ENCODE data around the gene TTC39A. TPM values are rescaled to one million over a fixed set of nuclear protein-coding genes. Genes with fewer than 3 reads are reported as not detected.

The TTC39A gene
- total RNA-seq, 1 experiment from 2014 or later: 0.82 TPM

DNA sequence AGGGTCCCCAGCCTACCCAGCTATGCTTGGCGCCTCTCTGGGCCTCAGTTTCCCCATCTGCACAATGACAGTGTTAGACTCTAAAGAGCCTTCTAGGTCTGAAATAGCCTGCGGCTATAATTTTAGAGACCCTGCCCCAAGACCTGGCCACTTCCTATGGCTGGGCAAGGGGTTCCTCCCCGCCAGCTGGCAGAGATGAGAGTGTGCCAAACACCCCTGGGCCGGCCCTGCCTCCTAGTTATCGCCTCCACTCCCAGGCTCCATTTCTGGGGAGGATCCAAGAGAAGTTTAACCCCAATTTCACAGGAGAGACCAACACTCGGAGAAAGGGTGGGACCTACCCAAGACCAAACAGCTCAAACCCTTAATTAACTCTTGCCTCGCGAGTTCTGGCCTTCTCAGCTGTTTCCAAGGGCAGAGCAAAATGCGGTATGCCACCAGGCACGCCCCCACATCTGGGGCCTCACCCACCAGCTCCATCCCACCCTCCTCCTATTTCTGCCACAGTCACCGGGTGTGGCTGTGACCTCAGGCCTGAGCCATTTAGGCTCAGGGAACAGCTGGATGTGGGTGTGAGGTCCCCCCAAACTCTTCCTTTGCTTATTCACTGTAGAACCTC, 35.7 kb downstream of the TTC39A start:
- Histone ChIP-seq H3K9me3 (no peaks in the 10 kb centered on the region), H3K4me3 (no peak overlapping the region), H3K27me3 (no peaks in the 10 kb centered on the region), H3K36me3 (no peaks in the 10 kb centered on the region)
- DNase-seq: no peak

DNA sequence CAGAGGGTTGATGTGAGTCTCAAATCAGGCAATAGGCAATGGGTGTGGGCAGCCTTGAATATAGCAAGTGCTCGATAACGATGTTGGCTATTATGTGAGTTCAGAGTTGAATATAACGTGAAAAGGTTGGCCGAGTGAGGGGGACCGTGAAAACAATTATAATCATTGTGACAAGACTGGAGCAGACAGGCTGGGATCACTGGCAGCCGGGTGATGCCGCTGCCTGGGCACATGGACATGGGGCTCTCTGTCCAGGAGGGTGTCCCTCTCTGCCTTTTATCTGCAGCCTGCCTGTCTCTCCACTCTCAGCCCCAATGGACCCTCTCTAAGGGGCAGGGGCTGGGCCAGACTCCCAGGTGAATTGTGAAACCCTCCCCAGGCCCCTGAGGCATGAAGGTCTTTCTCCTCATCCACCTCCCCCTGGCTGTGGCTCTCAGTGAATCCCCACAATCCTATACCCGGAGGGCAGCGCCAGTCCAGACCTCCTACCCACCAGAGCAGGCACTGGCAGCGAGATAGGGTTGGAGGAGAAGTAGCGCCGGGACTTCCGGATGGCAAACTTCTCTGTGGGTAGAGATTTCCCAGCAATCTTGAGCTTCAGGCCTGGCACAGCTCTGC, 36.4 kb downstream of the TTC39A start:
- no peaks in the 10 kb centered on the region for H3K27me3 ChIP-seq
- H3K9me3 ChIP-seq: no peaks in the 10 kb centered on the region
- no peaks in the 10 kb centered on the region for H3K36me3 ChIP-seq
- H3K4me3 ChIP-seq: no peak overlapping the region
- DNase-seq: no peak

DNA sequence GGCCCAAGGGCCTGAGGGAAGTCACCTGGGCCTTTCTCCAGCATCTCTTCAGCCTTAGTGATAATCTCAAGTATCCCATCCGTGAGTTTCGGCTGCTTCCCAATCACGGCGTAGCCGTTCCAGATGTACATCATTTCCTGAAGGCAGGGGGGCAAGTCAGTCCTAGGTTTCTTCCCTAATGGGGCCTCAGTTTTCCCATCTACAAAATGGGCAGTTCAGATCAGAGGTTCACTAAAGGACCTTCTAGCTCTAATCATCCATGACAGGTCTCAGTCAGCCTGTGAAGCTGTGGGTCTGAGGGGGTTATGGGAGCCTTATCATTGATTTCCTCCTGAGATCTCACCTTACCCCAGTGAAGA, 39.9 kb downstream of the TTC39A start:
- no peak for DNase-seq
- no peaks in the 10 kb centered on the region for H3K9me3 ChIP-seq
- no peaks in the 10 kb centered on the region for H3K27me3 ChIP-seq
- no peak overlapping the region for H3K4me3 ChIP-seq
- no peaks in the 10 kb centered on the region for H3K36me3 ChIP-seq

DNA sequence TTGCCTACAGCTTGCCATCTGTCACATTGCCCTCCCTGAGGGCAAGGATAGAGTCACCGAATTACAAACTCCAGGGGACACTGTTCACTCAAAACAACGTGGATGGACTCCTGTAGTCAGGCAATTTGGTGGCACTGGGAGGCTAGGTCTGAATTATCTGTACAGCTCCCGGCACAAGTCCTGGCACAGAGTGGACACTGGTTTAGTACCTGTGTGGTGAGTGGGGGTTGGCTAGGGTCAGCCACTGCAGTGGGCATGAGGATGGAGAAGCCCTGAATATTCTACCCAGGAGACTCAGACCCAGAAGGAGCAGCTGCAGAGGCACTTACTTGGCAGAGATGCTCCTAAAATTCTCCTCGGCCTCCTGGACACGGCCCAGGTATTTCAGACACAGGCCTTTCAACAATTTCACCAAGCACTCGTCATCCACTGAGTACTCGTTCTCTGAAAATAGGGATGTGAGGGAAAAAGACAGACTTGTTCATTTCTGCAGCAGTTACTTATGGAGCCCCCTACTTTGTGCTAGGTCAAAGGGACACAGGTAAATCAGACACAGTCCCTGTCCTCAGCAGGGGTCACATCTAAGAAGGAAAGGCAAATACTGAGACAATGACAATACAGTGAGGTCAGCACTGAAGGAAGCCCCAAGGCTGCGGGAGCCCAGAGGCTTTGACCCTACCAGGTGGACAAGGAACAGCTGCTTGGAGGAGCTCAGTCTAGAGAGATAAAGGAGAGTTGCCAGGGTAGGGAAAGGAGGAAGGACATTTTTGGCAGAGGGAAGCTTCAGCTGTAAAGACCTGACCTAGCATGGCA, 40.5 kb downstream of the TTC39A start:
- Histone ChIP-seq H3K27me3 (no peaks in the 10 kb centered on the region), H3K9me3 (no peaks in the 10 kb centered on the region), H3K36me3 (no peaks in the 10 kb centered on the region), H3K4me3 (no peak overlapping the region)
- DNase-seq: no peak

DNA sequence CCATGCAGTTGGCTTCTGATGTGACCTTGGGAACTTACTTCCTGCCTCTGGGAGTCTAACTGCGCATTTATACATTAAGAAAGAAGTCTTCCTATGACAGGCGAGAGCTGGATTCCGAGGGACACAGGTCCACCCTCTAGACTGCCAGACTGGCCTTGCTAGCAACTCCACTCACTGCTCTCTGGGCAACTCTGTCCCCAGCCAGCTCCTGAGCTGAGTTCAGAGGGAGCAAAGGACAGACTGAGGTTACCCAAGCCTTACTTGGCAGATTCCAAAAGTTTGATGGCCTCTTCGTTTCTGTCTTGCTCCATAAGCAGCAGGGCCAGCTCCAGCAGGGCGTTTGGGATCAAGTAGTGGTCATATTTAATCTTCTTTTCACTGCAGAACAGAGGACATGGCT, 41.8 kb downstream of the TTC39A start:
- H3K27me3 ChIP-seq: no peaks in the 10 kb centered on the region
- H3K9me3 ChIP-seq: no peaks in the 10 kb centered on the region
- DNase-seq: no peak
- no peak overlapping the region for H3K4me3 ChIP-seq
- 0 out of 2 replicates have a peak, but pooled peaks cover 2% of the 10 kb centered on the region for H3K36me3 ChIP-seq

DNA sequence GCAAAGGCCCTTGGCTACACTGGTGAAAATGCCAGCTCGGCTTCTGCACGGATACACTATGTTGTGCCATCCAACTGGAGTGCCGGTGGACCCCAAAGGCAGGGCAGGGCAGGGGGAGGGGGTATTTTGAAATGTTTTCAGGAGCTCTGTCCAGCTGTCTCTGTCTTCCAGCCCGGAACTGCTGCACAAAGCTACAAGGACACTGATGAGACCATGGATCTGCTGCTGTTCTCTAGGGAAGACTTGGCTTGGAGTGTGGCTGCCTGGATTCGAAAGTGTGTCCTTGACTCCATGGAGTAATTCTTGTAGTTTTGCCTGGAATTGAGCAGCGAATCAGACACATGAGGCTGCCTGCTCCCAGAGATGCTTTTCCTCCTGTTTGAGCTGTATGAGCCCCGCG, 42.4 kb downstream of the TTC39A start:
- Histone ChIP-seq H3K27me3 (no peaks in the 10 kb centered on the region), H3K9me3 (no peaks in the 10 kb centered on the region)
- no peak for DNase-seq

DNA sequence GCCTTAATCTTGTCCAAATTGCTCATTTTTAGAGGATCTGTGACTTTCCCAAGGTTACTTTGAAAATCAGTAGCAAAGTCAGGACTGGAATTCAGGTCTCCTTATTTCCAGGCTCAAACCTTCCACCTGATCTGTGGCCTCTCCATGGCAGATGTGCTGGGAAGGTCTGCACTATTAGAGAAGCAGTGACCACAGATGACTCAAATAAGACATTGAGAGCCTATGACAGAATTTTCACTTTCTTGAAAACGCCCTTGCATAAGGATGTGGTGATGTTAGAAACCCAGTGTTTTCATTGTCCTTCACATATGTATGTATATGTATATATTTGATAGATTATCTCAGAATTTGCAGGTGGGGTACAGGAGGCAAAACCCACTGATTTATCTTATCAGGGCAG, 45.3 kb downstream of the TTC39A start:
- Histone ChIP-seq H3K36me3 (0 out of 2 replicates have a peak, but pooled peaks cover 2% of the 10 kb centered on the region), H3K4me3 (no peak overlapping the region), H3K27me3 (no peaks in the 10 kb centered on the region), H3K9me3 (no peaks in the 10 kb centered on the region)
- no peak for DNase-seq

More for the DNA sequence above, 42.4 kb downstream of the TTC39A start:
- Histone ChIP-seq H3K36me3 (0 out of 2 replicates have a peak, but pooled peaks cover 2% of the 10 kb centered on the region), H3K4me3 (no peak overlapping the region)

DNA sequence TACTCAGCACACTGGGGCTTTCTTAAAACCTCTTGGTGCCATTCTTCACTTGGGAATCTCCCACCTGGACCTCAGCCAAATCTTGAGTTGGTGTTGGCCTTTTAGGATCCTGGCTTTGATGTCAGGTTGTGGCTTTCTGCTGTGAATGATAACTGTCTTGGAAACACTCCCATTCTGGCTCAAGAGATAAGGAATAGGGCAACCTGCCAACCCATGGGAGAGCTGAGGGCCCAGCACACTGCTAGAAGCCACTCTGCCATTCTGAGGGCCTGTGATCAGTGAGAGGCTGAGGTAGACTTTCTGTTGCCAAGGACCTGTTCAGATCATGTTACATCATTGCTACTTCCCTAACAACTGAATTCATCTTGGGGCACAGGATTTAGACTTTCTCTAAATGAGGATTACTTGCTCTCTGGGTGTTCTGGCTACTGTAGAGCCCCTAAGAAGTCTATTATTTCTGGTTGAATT, 45.8 kb downstream of the TTC39A start:
- H3K9me3 ChIP-seq: no peaks in the 10 kb centered on the region
- H3K36me3 ChIP-seq: 0 out of 2 replicates have a peak, but pooled peaks cover 2% of the 10 kb centered on the region
- no peaks in the 10 kb centered on the region for H3K27me3 ChIP-seq
- no peak for DNase-seq
- no peak overlapping the region for H3K4me3 ChIP-seq

DNA sequence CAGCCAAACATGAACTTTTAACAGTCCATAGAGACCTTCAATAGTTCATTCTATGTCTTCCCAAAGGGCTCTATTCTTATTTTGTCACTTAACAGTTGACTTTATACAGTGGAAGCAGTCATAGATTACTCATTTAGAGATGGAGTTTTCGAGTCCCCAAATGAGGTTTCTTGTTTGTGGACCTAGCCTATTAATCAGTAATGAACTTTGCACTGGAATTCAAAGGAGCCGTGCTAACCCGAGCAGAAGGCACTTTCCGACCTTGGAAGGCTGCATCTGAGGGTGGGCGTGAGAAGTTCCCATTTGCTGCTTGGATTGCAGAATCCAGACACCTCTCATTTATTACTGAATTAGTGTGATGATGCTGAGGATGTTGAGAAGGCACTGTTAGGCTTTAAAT, 46.4 kb downstream of the TTC39A start:
- Histone ChIP-seq H3K27me3 (no peaks in the 10 kb centered on the region), H3K4me3 (no peak overlapping the region), H3K36me3 (peaks cover 2% of the 10 kb centered on the region; the same call in 1 of the 2 replicates), H3K9me3 (no peaks in the 10 kb centered on the region)
- no peak for DNase-seq

DNA sequence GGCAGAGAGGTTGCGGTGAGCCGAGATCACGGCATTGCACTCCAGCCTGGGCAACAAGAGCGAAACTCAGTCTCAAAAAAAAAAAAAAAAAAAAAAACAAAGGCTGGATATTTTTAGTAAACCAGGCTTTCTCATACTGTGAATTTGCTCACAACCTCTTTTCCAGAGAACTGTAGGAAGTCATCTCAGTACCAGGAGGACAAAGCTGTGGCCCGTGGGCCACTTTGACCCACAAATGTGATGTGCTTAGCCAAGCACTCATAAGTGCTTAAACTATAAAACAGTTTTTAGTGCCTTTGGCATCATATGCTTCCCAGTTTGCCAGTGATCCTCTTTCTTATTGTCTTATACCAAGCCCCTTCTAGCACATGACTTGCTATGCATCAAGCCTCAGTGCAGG, 47.8 kb downstream of the TTC39A start:
- no peaks in the 10 kb centered on the region for H3K27me3 ChIP-seq
- peaks cover 2% of the 10 kb centered on the region; the same call in 1 of the 2 replicates for H3K36me3 ChIP-seq
- H3K4me3 ChIP-seq: no peak overlapping the region
- DNase-seq: no peak
- H3K9me3 ChIP-seq: no peaks in the 10 kb centered on the region

DNA sequence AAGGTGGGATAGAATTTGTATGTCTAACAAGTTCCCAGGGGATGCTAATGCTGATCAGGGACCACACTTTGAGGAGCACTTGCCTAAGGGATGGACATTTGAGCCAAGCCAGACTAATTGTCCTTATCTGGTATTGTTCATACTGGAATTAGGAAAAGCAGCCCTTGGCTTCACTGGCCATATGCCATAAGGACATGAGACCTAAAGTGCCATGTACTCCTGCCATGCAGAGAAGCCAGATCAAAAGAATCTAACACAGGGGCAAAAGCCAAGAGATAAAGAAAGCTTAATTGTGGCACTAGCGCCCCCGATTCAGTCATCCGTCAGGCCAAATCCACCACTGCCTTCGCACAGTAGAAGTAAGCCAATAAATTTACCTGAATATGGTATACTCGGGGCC, 48.6 kb downstream of the TTC39A start:
- Histone ChIP-seq H3K9me3 (no peaks in the 10 kb centered on the region), H3K27me3 (no peaks in the 10 kb centered on the region), H3K36me3 (peaks cover 2% of the 10 kb centered on the region; the same call in 1 of the 2 replicates), H3K4me3 (no peak overlapping the region)
- no peak for DNase-seq

DNA sequence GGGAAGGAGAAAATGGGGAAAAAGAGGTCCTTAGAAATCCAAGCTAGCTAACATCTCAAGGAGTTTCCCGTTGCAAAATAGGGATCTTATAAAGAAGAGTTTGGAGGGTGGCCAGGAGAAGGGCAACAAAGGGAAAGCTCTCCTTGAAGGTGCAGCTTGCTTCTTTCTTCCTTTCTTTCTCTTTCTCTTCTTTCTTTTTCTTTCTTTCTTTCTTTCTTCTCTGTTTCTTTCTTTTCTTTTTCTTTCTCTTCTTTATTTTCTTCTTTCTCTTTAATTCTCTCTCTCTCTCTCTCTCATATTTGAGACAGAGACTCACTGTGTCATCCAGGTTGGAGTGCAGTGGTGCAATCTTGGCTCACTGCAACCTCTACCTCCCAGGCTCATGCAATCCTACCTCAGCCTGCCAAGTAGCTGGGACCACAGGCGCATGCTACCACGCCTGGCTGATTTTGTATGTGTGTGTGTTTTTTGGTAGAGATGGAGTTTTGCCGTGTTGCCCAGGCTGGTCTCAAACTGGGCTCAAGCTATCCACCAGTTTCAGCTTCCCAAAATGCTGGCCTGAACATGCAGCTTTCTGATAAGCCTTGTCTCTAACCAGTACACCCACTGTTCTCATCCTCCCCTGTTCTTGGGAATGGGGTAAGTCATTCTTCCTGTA, 49.9 kb downstream of the TTC39A start:
- Histone ChIP-seq H3K36me3 (peaks cover 5% of the 10 kb centered on the region; the same call in 1 of the 2 replicates), H3K9me3 (no peaks in the 10 kb centered on the region), H3K4me3 (no peak overlapping the region), H3K27me3 (no peaks in the 10 kb centered on the region)
- DNase-seq: no peak

DNA sequence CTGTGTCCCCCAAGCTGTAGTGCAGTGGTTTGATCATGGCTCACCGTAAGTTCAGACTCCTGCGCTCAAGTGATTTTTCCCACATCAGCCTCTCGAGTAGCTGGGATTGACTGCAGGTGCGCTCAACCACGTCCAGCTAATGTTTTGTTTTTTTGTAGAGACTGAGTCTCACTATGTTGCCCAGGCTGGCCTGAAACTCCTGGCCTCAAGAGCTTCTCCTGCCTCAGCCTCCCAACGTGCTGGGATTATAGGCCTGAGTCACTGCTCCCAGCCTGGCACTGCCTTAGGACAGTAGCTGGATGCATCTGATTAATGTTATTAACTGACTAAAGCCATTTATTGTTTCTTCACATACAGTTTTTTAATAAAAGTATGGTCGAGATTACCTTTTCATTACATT, 54.1 kb downstream of the TTC39A start:
- Histone ChIP-seq H3K36me3 (peaks cover 9% of the 10 kb centered on the region), H3K27me3 (no peaks in the 10 kb centered on the region), H3K4me3 (no peak overlapping the region), H3K9me3 (no peaks in the 10 kb centered on the region)
- no peak for DNase-seq

DNA sequence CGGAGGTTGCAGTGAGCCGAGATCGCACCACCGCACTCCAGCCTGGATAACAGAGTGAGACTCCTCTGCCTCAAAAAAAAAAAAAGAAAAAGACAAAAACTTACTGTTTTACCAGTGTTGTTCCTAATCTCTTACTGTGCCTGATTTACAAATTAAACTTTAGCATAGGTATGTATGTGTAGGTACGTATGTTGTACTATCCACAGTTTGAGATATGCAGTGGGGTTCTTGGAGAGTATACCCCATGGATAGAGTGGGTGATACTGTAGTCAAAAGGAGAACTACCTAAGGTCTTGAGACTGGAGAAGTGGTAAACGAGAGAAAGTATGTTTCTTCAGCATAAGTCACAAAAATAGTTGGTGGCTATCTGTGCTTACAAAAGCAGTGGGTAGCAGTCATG, 55.7 kb downstream of the TTC39A start:
- Histone ChIP-seq H3K9me3 (no peaks in the 10 kb centered on the region), H3K27me3 (no peaks in the 10 kb centered on the region), H3K4me3 (no peak overlapping the region), H3K36me3 (peaks cover 9% of the 10 kb centered on the region)
- DNase-seq: no peak

DNA sequence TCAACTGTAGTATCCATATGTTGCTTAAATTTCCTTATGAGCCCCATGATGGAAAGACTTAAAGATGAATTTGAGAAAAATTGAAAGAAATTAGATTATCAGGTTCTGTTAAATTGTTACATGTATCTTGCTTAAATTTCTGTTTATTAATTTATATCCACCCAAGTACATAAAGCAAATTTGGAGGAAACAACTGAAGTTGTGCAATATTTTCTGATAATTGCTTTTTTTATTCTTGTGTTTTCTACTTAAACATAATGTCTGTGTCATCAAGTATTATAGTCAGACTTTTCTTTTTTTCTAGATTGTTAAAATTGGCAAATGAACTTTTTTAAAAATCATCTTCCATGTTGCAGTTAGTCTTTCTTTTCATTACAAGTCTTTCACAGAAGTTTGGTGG, 57.4 kb downstream of the TTC39A start:
- no peak overlapping the region for H3K4me3 ChIP-seq
- peaks cover 9% of the 10 kb centered on the region for H3K36me3 ChIP-seq
- no peaks in the 10 kb centered on the region for H3K9me3 ChIP-seq
- H3K27me3 ChIP-seq: no peaks in the 10 kb centered on the region
- no peak for DNase-seq

DNA sequence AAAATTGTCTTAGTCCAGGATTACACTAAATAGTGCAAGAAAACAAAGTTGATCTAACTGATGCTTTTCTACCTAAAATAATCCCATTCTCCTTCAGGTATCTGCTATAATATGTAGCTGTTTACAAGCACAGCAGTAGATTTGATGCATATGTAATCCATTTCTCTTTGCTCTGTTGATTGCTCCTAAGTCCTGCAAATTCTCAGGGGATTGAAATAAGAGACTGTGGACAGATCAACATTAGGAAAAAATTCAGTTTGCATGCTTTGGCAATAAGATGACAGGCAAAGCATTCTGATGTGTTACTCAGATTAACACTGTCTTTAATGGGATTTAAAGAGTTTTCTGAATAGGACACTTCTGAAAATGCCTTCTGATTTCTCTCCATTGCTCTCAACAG, 59.6 kb downstream of the TTC39A start:
- Histone ChIP-seq H3K9me3 (no peaks in the 10 kb centered on the region), H3K4me3 (no peak overlapping the region), H3K27me3 (no peaks in the 10 kb centered on the region), H3K36me3 (peaks cover 6% of the 10 kb centered on the region)
- no peak for DNase-seq

DNA sequence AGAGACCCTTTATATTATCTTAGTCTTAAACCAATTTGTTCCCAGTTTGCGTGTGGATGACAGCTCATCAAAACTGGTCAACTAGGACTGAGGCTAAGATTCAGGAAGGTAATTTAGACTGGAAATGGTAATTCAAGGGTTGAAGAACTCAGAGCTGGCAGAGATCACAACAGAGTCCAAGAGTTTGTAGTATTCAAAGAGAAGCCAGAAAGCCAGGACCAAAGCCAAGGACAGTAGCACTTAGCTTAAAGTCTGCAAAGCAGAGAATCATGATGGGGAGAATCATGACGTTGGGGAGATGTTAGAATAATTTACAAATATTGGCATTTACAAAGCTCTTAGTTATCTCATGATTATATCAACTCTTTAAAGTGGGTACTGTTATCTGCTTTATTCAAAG, 61.7 kb downstream of the TTC39A start:
- DNase-seq: peak; percentile 34
- Histone ChIP-seq H3K4me3 (no peak overlapping the region), H3K27me3 (no peaks in the 10 kb centered on the region), H3K36me3 (peaks cover 6% of the 10 kb centered on the region), H3K9me3 (no peaks in the 10 kb centered on the region)
